ENCODE data around the gene MBOAT1. TPM values are rescaled to one million over a fixed set of nuclear protein-coding genes. Genes with fewer than 3 reads are reported as not detected.

MBOAT1 gene
- polyA plus RNA-seq, 4 donors: 16.3 to 21.4 (median 17.3) TPM

- no peak for DNase-seq (ENCODE audit: low read depth in 4 of 4, low spot score in 3 of 4)
Measured at GRCh38 chr6:20058121-20058905, 154.0 kb downstream of the MBOAT1 start.

- peak; percentile 53 to 64 (median 60) for DNase-seq (ENCODE audit: low read depth in 4 of 4, low spot score in 3 of 4)
Measured at GRCh38 chr6:20056350-20056992, 155.8 kb downstream of the MBOAT1 start.

GRCh38 chr6:20055916-20056315 lies 156.4 kb downstream of the MBOAT1 start:
- DNase-seq (ENCODE audit: low read depth in 4 of 4, low spot score in 3 of 4): no peak

Other genes with a start within 250 kb of the MBOAT1 start
- 10 to 100 TPM; 17.9 to 21.5 (median 20.5) TPM for gene E2F3, start 189.4 kb upstream of the MBOAT1 start, polyA plus RNA-seq (ENCODE audit: insufficient read length in 4 of 4)

Measured in right renal pelvis (tissue), 4 donors.